Retinal pigment epithelial cell (primary cell): Measurements from ENCODE around the gene TCERG1L.

Source experiments
- DNase-seq: peaks from one replicate; pipeline ENCODE4 v3.0.0-alpha.2; 2010; ENCODE audit warnings: low read depth
- H3K4me3 ChIP-seq: 2 replicates; pipeline ENCODE4 v1.5.1; 2011; ENCODE audit warnings: mild to moderate bottlenecking, low read length, control low read depth, moderate library complexity
- TF ChIP-seq, protein P1 (sequence below): conservative IDR thresholded peaks from 2 replicates; pipeline ENCODE4 v1.5.1; 2011; ENCODE audit warnings: low read depth, low read length, control low read depth, inconsistent platforms

TCERG1L gene

DNA sequence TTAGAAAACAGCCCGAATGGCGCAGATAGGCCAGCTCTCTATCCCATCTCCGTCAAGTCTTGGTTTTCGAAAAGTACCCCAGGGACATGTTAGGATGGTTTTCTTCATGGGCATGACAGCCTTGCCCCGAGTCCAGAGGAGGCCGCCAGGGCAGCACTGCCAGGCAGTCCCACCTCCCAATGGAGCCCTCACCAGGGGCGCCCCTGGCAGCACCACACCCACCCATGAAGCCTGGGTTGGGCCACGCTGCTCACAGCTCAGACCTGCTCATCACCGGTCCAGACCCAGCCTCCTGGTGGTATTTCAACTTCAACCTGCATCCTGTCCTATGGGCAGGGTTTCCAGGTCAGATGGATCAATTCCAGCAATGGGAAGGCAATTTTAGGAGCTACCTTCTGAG, 53.3 kb downstream of the TCERG1L start:
- no peak overlapping the region for H3K4me3 ChIP-seq
- TF ChIP-seq, protein P1, sequence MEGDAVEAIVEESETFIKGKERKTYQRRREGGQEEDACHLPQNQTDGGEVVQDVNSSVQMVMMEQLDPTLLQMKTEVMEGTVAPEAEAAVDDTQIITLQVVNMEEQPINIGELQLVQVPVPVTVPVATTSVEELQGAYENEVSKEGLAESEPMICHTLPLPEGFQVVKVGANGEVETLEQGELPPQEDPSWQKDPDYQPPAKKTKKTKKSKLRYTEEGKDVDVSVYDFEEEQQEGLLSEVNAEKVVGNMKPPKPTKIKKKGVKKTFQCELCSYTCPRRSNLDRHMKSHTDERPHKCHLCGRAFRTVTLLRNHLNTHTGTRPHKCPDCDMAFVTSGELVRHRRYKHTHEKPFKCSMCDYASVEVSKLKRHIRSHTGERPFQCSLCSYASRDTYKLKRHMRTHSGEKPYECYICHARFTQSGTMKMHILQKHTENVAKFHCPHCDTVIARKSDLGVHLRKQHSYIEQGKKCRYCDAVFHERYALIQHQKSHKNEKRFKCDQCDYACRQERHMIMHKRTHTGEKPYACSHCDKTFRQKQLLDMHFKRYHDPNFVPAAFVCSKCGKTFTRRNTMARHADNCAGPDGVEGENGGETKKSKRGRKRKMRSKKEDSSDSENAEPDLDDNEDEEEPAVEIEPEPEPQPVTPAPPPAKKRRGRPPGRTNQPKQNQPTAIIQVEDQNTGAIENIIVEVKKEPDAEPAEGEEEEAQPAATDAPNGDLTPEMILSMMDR, result no peak

DNA sequence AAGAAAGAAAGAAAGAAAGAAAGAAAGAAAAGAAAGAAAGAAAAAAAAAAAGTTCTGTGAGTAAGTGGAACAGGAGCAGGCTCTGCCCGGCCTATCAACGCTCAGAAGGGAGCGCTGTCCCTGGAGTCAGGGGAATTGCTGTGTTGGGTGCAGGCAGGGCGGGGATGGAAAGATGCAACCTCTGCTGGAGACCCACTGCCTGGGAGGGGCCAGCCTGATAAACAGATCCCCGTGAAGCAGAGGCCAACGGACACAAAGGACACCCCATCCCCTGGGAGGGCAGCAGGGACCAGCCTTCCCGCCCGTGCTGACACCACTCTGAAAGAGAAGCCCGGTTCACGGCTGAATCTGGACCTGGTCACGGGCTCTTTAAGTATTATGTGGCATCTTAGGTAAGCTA, 54.5 kb downstream of the TCERG1L start:
- TF ChIP-seq, protein P1, result no peak
- no peak for DNase-seq
- no peak overlapping the region for H3K4me3 ChIP-seq

More for the DNA sequence above, 53.3 kb downstream of the TCERG1L start:
- DNase-seq, result no peak

DNA sequence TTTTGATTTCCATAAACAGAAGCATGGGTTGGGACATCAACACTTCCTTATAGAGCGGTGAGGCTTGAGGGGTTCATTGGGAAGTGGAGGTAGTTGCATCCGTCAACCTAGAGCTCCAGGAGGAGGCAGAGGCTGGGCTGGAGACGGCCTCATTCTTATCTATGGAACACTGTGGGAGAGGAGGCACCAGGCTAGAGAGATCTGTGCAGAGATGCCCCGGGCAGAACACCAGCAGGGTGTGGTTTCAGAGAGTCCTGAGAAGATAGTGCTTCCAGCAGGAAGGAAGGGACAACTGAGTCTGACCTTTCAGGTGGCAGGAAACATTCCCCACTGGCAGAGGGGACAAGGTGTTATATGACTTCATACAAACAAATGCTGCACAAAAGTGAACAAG, 56.7 kb downstream of the TCERG1L start:
- TF ChIP-seq, protein P1, result no peak
- no peak overlapping the region for H3K4me3 ChIP-seq
- no peak for DNase-seq

DNA sequence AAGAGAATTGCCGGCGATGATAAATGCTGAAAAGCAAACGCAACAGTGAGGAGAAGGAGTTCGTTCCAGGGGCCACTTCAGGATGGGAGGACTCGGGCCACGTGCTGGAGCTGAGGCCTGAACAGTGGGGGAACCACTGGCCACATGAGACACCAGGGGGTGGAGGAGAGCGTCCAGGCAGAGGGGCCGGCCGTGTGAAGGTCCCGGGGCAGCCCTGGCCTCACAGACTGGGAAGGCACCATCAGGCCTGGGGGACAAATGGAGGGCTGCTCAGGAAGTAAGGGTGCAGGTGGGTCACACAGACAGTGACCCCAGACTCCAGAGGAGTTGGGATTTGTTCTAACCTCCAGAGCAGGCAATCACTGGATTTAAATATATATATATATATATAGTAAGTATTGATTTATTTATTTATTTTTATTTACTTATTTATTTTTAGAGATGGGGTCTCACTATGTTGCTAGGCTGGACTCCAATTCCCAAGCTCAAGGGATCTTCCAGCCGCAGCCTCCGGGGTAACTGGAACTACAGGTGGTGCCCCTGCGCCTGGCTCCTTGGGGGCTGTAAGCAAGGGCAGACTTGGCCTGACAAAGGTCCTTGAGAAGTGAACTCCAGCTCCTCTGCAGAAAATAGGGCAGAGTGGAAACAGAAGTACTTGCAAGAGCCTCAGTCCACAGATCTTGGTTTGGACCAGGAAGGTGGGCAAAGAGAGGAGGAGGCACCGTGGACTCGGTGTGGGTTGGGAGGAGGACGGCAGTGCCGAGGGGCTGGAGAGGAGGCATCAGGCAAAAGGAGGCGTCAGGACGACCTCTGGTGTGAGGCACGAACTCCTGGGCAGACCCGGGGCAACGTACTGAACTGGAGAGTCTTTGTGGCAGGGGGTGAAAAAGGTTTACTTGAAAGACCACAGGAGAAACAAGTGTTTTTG, 57.3 kb downstream of the TCERG1L start:
- DNase-seq, result no peak
- TF ChIP-seq, protein P1, result no peak
- no peak overlapping the region for H3K4me3 ChIP-seq

DNA sequence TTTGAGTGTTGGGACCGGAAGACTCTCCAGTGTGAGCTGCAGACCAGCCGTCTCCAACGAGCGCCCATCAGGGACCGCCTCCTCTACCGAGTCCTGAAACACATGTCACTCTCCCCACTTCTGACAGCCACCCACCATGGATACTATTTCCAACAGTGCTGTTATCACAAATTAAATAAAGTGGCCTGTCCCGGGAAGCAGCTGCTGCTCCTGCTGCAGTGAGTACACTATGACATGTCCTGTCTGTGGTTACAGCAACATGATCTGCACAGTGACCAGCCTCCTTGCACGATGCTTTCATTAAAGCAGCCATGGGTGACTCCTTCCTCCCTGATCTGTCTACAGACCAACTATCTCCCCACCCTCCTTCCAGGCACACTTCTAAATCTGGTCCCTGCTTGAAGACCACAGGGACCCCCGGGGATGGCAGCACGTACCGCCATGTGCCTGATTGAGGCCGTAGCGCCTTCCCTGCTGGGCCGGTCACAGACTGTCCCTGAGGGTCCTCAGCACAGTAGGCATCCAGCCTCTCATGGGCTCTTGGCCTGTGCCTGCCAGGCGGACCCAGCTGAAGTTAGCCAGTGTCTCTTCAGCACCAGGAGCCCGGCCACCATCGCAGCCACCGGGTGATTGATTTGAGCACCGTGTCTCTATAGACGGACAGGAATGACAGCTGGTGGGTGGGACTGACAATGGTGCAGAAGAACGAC, 58.8 kb downstream of the TCERG1L start:
- H3K4me3 ChIP-seq, result no peak overlapping the region
- TF ChIP-seq, protein P1, result no peak
- no peak for DNase-seq

DNA sequence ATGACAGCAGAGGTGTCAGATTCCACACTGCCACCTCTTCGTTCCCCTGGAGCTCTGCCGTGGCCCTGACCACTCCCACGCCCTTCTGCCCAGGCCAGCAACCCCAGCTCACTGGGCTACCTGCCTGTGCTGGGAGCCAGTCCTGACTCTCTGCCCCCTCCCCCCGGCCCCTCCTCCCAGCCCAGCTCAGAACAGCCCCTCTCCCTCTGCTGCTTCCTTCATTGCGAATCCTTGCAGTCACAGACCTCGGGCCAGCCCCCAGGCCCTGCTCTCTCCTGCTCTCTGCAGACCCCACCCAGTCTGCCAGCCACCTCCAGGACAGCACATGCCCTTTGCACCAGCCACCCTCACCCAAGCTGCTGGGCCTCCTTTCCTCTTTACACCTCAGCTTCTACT, 60.4 kb downstream of the TCERG1L start:
- no peak overlapping the region for H3K4me3 ChIP-seq
- DNase-seq, result no peak
- TF ChIP-seq, protein P1, result no peak
